ENCODE measurements around the gene CPSF3.

The CPSF3 gene

DNA sequence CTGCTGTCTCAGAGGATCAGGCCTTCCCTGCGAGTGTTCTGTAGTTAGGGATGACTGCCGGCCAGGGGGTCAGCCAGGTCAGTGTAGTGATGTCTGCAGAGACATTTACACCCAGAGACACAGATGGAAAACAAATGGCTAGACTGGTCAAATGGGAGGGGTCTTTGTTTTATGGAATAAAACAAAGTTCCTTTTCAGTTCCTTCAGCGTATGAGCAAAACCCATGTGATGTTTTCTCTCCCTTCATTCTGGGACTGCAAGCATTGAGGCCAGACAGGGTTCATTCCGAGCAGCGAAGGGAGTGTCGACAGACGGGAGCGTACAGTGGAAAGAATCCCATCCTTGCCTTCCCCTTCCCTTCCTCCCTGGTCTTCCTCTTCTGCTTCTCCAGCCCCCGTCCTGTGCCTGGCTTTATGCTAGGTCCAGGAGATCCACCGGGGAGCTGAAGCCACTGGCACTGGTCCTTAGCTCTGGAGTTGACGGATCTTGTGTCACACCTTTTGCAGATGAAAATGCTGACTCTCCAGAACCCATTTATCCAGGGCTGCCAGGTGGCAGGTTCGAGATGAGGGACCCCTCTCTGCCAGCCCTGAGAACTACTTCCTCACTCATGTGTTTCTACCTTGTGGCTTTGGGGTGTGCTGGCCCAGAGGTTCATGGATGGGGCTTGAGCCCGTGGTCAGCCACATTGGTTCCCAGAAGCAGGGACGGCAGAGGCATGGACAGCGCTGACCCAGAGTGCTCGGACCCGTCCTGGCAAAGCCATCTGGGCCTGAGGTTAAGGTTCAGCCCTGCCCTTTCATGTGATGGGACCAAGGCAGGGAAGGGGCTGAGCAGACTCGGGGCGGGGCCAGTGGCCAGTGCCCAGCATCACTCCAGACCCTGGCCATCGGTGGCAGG, 24.3 kb upstream of the CPSF3 start:
- DNase-seq (ENCODE audit: low read depth): no peak
- no peak overlapping the region for H3K4me3 ChIP-seq (ENCODE audit: low read depth, low read length)
- TF ChIP-seq, protein P1, sequence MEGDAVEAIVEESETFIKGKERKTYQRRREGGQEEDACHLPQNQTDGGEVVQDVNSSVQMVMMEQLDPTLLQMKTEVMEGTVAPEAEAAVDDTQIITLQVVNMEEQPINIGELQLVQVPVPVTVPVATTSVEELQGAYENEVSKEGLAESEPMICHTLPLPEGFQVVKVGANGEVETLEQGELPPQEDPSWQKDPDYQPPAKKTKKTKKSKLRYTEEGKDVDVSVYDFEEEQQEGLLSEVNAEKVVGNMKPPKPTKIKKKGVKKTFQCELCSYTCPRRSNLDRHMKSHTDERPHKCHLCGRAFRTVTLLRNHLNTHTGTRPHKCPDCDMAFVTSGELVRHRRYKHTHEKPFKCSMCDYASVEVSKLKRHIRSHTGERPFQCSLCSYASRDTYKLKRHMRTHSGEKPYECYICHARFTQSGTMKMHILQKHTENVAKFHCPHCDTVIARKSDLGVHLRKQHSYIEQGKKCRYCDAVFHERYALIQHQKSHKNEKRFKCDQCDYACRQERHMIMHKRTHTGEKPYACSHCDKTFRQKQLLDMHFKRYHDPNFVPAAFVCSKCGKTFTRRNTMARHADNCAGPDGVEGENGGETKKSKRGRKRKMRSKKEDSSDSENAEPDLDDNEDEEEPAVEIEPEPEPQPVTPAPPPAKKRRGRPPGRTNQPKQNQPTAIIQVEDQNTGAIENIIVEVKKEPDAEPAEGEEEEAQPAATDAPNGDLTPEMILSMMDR (IDR thresholded peaks at IDR 0.05; ENCODE audit: low read depth, low read length, missing control alignments): no peak

DNA sequence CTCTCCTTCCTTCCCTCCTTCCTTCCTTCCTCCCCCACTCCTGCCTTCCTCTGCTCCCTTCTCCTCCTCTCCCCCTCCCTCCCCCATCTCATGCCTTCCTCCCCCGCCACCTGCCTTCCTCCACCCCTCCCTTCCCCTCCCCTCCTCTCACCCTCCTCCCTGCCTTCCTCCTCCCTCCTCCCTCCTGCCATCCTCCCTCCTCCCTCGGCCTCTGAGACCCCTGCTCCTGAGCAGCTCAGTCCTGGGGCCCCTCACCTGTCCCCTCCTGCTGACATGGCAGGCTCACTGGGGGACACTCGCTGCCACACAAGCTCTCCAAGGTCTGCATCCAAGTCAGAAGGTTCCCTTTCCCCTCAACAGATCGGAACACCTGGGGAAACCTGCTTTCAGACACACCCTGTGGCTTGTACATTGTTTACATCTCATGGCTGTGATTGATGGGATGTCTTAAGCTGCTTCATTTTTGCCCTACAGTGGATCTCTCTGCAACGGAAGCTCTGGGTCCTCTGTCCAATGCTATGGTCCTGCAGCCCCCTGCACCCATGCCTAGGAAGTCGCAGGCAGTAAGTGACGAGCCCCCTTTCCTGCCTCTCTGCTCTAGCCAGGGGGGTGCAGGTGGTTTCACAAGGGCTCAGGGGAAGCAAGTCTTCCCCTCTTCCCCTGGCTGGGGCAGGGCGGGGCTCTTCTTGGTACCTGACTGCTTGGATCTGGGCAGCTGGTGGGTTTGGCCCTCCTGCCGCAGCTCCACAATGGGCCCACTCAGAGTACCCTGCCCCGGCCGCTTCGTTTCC, 23.0 kb upstream of the CPSF3 start:
- TF ChIP-seq, protein P1 (IDR thresholded peaks at IDR 0.05; ENCODE audit: low read depth, low read length, missing control alignments): no peak
- DNase-seq (ENCODE audit: low read depth): no peak
- H3K4me3 ChIP-seq (ENCODE audit: low read depth, low read length): no peak overlapping the region

- H3K4me3 ChIP-seq (ENCODE audit: low read depth, low read length): no peak overlapping the region
- TF ChIP-seq, protein P1 (IDR thresholded peaks at IDR 0.05; ENCODE audit: low read depth, low read length, missing control alignments): no peak
- DNase-seq (ENCODE audit: low read depth): no peak
Observed at GRCh38 chr2:9401059-9401547, 22.4 kb upstream of the CPSF3 start.

GRCh38 chr2:9401646-9402371, 21.6 kb upstream of the CPSF3 start:
- DNase-seq (ENCODE audit: low read depth): no peak
- TF ChIP-seq, protein P1 (IDR thresholded peaks at IDR 0.05; ENCODE audit: low read depth, low read length, missing control alignments): peak; percentile 10
- H3K4me3 ChIP-seq (ENCODE audit: low read depth, low read length): no peak overlapping the region

- no peak overlapping the region for H3K4me3 ChIP-seq (ENCODE audit: low read depth, low read length)
- DNase-seq (ENCODE audit: low read depth): no peak
- TF ChIP-seq, protein P1 (IDR thresholded peaks at IDR 0.05; ENCODE audit: low read depth, low read length, missing control alignments): no peak
Observed at GRCh38 chr2:9403924-9404323, 19.5 kb upstream of the CPSF3 start.

DNA sequence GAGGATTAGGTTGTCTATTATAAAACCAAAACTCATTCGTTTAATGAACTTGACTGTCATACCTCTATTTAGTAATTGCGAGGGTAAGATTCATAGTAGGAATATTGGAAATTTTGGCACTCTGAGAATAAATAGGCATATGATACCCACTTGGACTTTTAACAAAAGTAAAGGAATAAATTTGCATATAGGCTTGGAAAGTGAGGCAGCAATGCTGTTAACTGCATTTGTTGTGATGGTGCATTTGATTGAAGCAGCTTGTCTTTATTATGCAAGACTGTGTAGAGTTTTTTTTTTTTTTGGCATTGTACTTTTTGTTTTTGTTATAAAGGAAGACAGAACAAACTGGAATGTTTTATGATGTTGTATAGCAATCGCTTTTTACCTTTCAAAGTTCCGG, 19.0 kb upstream of the CPSF3 start:
- no peak for DNase-seq (ENCODE audit: low read depth)
- TF ChIP-seq, protein P1 (IDR thresholded peaks at IDR 0.05; ENCODE audit: low read depth, low read length, missing control alignments): no peak

More for the DNA sequence above, 19.0 kb upstream of the CPSF3 start:
- H3K4me3 ChIP-seq (ENCODE audit: low read depth, low read length): no peak overlapping the region
